Suprapubic skin (tissue), 4 donors: ENCODE results near the gene MAPK11.

Experiments
- EP300 ChIP-seq: sonication (generic); formaldehyde crosslinking; IDR thresholded peaks from one replicate; pipeline ENCODE4 v1.6.1; 2017; ENCODE audit warnings: antibody characterized with exemption
- POLR2A ChIP-seq, 2 donors: fragments of 450-650 bp; IDR thresholded peaks; one replicate each; pipeline ENCODE4 v1.6.1; 2017; ENCODE audit warnings: antibody characterized with exemption in 2 of 2, mild to moderate bottlenecking in 2 of 2, moderate library complexity in 2 of 2
- POLR2AphosphoS5 ChIP-seq, 3 donors: sonication (generic); formaldehyde crosslinking; IDR thresholded peaks; one replicate each; pipeline ENCODE4 v1.6.1; 2017; ENCODE audit warnings: antibody characterized with exemption in 3 of 3
- TF ChIP-seq, protein P1 (sequence below), 2 donors: fragments of 200-600 bp in 1 of 2; fragments of 450-650 bp in 1 of 2; sonication (generic) in 1 of 2; IDR thresholded peaks; one replicate each; pipeline ENCODE4 v1.5.1; 2016 to 2019; ENCODE audit warnings: antibody characterized with exemption in 2 of 2, mild to moderate bottlenecking in 1 of 2, moderate library complexity in 1 of 2

DNA sequence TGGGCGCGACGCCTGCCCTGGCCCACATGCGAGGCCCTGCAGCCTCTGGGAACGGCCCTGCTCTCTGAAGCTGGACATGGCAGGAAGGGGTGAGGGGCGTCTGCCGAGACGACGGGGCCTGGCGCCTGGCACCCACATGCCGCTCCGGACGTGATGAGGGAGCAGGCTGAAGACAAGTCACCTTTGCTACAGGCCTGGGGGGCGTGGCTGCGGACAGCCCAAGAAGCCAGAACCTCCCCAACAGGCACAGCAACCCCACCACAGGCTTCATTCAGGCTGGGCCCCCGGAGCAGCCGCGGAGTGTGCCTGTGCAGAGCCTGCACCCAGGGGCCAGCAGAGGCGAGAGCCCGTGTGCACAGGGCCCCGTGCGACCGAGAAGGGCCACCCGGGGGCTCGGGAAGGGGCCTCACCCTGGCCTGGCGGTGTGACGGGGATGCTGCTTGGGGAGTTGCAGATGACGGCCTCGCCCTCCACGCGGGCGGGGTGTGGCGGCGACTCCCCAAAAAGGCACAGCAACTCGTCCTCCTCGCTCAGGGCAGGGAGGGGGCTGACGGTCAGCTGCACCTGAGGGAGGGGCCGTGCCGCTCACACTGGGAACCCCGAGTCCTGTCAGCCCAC is 16.6 kb upstream of the MAPK11 start:
- TF ChIP-seq, protein P1, sequence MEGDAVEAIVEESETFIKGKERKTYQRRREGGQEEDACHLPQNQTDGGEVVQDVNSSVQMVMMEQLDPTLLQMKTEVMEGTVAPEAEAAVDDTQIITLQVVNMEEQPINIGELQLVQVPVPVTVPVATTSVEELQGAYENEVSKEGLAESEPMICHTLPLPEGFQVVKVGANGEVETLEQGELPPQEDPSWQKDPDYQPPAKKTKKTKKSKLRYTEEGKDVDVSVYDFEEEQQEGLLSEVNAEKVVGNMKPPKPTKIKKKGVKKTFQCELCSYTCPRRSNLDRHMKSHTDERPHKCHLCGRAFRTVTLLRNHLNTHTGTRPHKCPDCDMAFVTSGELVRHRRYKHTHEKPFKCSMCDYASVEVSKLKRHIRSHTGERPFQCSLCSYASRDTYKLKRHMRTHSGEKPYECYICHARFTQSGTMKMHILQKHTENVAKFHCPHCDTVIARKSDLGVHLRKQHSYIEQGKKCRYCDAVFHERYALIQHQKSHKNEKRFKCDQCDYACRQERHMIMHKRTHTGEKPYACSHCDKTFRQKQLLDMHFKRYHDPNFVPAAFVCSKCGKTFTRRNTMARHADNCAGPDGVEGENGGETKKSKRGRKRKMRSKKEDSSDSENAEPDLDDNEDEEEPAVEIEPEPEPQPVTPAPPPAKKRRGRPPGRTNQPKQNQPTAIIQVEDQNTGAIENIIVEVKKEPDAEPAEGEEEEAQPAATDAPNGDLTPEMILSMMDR (IDR thresholded peaks at IDR 0.05), result no peak
- TF ChIP-seq POLR2A (IDR thresholded peaks at IDR 0.05) (no peak), EP300 (no peak), POLR2AphosphoS5 (IDR thresholded peaks at IDR 0.05) (no peak)
